ENCODE results near the gene RAB30.

DNA sequence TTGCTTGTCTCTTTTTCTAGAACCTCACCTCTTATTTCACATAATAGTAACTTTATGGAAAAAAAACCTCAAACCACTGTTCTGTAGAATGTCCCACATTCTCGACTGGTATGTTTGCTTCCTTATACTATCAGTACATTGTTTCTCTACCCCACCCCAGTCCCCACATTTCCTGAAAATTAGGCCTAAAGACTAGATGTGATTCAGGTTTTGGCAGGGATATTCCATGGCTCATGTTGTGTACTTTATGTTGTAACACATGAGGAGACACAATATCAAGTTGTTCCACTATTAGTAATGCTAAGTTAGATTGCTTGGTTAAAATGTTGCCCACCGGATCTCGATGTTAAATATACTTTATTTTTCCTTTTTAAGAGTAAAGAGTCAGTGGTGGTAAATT lies 135.4 kb downstream of the RAB30 start:
- TF ChIP-seq, protein P1, sequence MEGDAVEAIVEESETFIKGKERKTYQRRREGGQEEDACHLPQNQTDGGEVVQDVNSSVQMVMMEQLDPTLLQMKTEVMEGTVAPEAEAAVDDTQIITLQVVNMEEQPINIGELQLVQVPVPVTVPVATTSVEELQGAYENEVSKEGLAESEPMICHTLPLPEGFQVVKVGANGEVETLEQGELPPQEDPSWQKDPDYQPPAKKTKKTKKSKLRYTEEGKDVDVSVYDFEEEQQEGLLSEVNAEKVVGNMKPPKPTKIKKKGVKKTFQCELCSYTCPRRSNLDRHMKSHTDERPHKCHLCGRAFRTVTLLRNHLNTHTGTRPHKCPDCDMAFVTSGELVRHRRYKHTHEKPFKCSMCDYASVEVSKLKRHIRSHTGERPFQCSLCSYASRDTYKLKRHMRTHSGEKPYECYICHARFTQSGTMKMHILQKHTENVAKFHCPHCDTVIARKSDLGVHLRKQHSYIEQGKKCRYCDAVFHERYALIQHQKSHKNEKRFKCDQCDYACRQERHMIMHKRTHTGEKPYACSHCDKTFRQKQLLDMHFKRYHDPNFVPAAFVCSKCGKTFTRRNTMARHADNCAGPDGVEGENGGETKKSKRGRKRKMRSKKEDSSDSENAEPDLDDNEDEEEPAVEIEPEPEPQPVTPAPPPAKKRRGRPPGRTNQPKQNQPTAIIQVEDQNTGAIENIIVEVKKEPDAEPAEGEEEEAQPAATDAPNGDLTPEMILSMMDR (IDR thresholded peaks at IDR 0.05): no peak
- no peak for TF ChIP-seq POLR2A (IDR thresholded peaks at IDR 0.05)
